A549 (cell line): ENCODE data around the gene NOS1AP. TPM values are rescaled to one million over a fixed set of nuclear protein-coding genes. Genes with fewer than 3 reads are reported as not detected.

Experiments
- ATAC-seq, 2 experiments: fragments of 200-7000 bp in 1 of 2; fragments of >200 bp in 1 of 2; cut with Nextera tagmentation in 1 of 2; cut with Tn5 transposase in 1 of 2; 3 replicates each; pipeline versions ENCODE4 v1.8.0 to v1.9.1; 2018 to 2020; ENCODE audit warnings: mild to moderate bottlenecking in 1 of 2, moderate library complexity in 1 of 2
- CTCF ChIA-PET: fragments of 300-600 bp; sonication (Branson Sonifier 250); formaldehyde crosslinking; extraction: SDS; loops from one replicate; lab custom pipeline; 2021; ENCODE audit warnings: antibody characterized with exemption, inconsistent platforms; lab: Yijun Ruan, JAX
- POLR2A ChIA-PET: fragments of 350-600 bp; formaldehyde crosslinking; extraction: SDS; loops from one replicate; lab custom pipeline; 2021; ENCODE audit warnings: antibody characterized with exemption, inconsistent platforms; lab: Yijun Ruan, JAX
- DNase-seq, 2 experiments: peaks; one replicate each; pipeline versions ENCODE4 v3.0.0 to v3.0.0-alpha.2; 2011 to 2016; ENCODE audit warnings: low read depth in 1 of 2, low spot score in 1 of 2
- FAIRE-seq: peaks from 2 replicates; lab custom pipeline; 2011; peaks lifted over from hg19 to GRCh38; lab: Jason Lieb, UNC
- H3K27ac ChIP-seq, 2 experiments: fragments of >200 bp; sonication (Bioruptor Twin); formaldehyde crosslinking; 3 replicates each; pipeline ENCODE4 v1.5.1; 2016 to 2017
- H3K4me1 ChIP-seq: fragments of >200 bp; sonication (Bioruptor Twin); formaldehyde crosslinking; 3 replicates; pipeline ENCODE4 v1.6.1; 2016
- H3K4me2 ChIP-seq: fragments of >200 bp; sonication (Bioruptor Twin); formaldehyde crosslinking; 3 replicates; pipeline ENCODE4 v1.6.1; 2016
- H3K4me3 ChIP-seq: fragments of >200 bp; sonication (Bioruptor Twin); formaldehyde crosslinking; 3 replicates; pipeline ENCODE4 v1.5.1; 2016
- H3K9me3 ChIP-seq: fragments of >200 bp; sonication (Bioruptor Twin); formaldehyde crosslinking; 3 replicates; pipeline ENCODE4 v1.6.1; 2016
- CBX8 ChIP-seq: fragments of 200-600 bp; sonication (generic); IDR thresholded peaks from 2 replicates; pipeline ENCODE4 v1.6.1; 2016
- CTCF ChIP-seq: fragments of >200 bp; sonication (Bioruptor Twin); formaldehyde crosslinking; IDR thresholded peaks from 3 replicates; pipeline ENCODE4 v1.5.1; 2016
- EHMT2 ChIP-seq: fragments of 200-600 bp; sonication (generic); IDR thresholded peaks from 2 replicates; pipeline ENCODE4 v1.6.1; 2016; ENCODE audit warnings: antibody characterized with exemption, low read depth, mild to moderate bottlenecking, moderate library complexity
- EP300 ChIP-seq, 2 experiments: fragments of >200 bp; sonication (Bioruptor Twin); formaldehyde crosslinking; IDR thresholded peaks; 2 replicates in 1 of 2; 3 replicates in 1 of 2; pipeline ENCODE4 v1.6.1; 2016 to 2017
- ESRRA ChIP-seq: fragments of 150-350 bp; IDR thresholded peaks from 2 replicates; pipeline ENCODE4 v1.6.1; 2014; ENCODE audit warnings: mild to moderate bottlenecking, low read length, borderline replicate concordance
- FOSB ChIP-seq: fragments of 250-450 bp; sonication (Bioruptor Pico); IDR thresholded peaks from 2 replicates; pipeline ENCODE4 v1.5.0; 2020; ENCODE audit warnings: mild to moderate bottlenecking, moderate library complexity
- FOSL2 ChIP-seq, 2 experiments: fragments of 450-650 bp in 1 of 2; fragments of >200 bp in 1 of 2; sonication (Bioruptor Twin) in 1 of 2; formaldehyde crosslinking; IDR thresholded peaks; 2 replicates each; pipeline versions ENCODE4 v1.5.0 to v1.6.1; 2016 to 2020; ENCODE audit warnings: mild to moderate bottlenecking in 1 of 2, moderate library complexity in 1 of 2
- GATA3 ChIP-seq: IDR thresholded peaks from 2 replicates; pipeline ENCODE4 v1.6.1; 2012; ENCODE audit warnings: borderline replicate concordance
- HEYL ChIP-seq: fragments of 250-450 bp; sonication (Bioruptor Pico); IDR thresholded peaks from 2 replicates; pipeline ENCODE4 v1.8.0; 2021; ENCODE audit warnings: mild to moderate bottlenecking, moderate library complexity
- HOXA7 ChIP-seq: fragments of 250-450 bp; sonication (Bioruptor Pico); IDR thresholded peaks from 2 replicates; pipeline ENCODE4 v1.5.0; 2020; ENCODE audit warnings: mild to moderate bottlenecking, moderate library complexity
- KDM1A ChIP-seq: fragments of 200-600 bp; sonication (generic); IDR thresholded peaks from 2 replicates; pipeline ENCODE4 v1.6.1; 2016; ENCODE audit warnings: low read depth, mild to moderate bottlenecking
- KDM5A ChIP-seq: fragments of 200-600 bp; sonication (generic); IDR thresholded peaks from 2 replicates; pipeline ENCODE4 v1.6.1; 2016; ENCODE audit warnings: antibody characterized with exemption, mild to moderate bottlenecking
- MAFK ChIP-seq: fragments of 450-650 bp; IDR thresholded peaks from 2 replicates; pipeline ENCODE4 v1.6.1; 2014; ENCODE audit not compliant: partially characterized antibody
- MAX ChIP-seq: IDR thresholded peaks from 2 replicates; pipeline ENCODE4 v1.6.1; 2012
- MAZ ChIP-seq: fragments of 150-350 bp; IDR thresholded peaks from 2 replicates; pipeline ENCODE4 v1.6.1; 2014; ENCODE audit warnings: antibody characterized with exemption, low read depth, low read length, borderline replicate concordance
- MYC ChIP-seq: IDR thresholded peaks from 2 replicates; pipeline ENCODE4 v1.6.1; 2012; ENCODE audit warnings: mild to moderate bottlenecking, inconsistent platforms, low read length, improper control_type of control experiment, borderline replicate concordance
- NFE2L2 ChIP-seq: fragments of 150-350 bp; conservative IDR thresholded peaks from 2 replicates; pipeline ENCODE4 v1.6.1; 2014; ENCODE audit warnings: low read length
- NPAS2 ChIP-seq: fragments of 250-450 bp; sonication (Bioruptor Pico); IDR thresholded peaks from 2 replicates; pipeline ENCODE4 v1.8.0; 2022; ENCODE audit warnings: mild to moderate bottlenecking, moderate library complexity, borderline replicate concordance
- PHF8 ChIP-seq: fragments of 200-600 bp; sonication (generic); IDR thresholded peaks from 2 replicates; pipeline ENCODE4 v1.6.1; 2016; ENCODE audit warnings: low read depth, mild to moderate bottlenecking, antibody characterized with exemption, moderate library complexity, borderline replicate concordance
- RAD21 ChIP-seq, 2 experiments: fragments of >200 bp in 1 of 2; sonication (Bioruptor Twin) in 1 of 2; formaldehyde crosslinking in 1 of 2; IDR thresholded peaks in 1 of 2; conservative IDR thresholded peaks in 1 of 2; 2 replicates in 1 of 2; 3 replicates in 1 of 2; pipeline ENCODE4 v1.6.1; 2012 to 2018; ENCODE audit warnings: inconsistent platforms in 1 of 2
- RARB ChIP-seq: fragments of 250-450 bp; sonication (Bioruptor Pico); IDR thresholded peaks from 2 replicates; pipeline ENCODE4 v1.8.0; 2021; ENCODE audit warnings: mild to moderate bottlenecking, moderate library complexity
- RCOR1 ChIP-seq: fragments of 150-350 bp; IDR thresholded peaks from 2 replicates; pipeline ENCODE4 v1.6.1; 2014; ENCODE audit warnings: antibody characterized with exemption, low read length, low read depth
- SMC3 ChIP-seq: fragments of >200 bp; sonication (Bioruptor Twin); formaldehyde crosslinking; IDR thresholded peaks from 3 replicates; pipeline ENCODE4 v1.6.1; 2018; ENCODE audit warnings: inconsistent platforms
- SREBF2 ChIP-seq: fragments of 450-650 bp; IDR thresholded peaks from 2 replicates; pipeline ENCODE4 v1.6.1; 2014; ENCODE audit warnings: mild to moderate bottlenecking, moderate library complexity
- TP53 ChIP-seq: fragments of 250-450 bp; sonication (Bioruptor Pico); IDR thresholded peaks from 2 replicates; pipeline ENCODE4 v1.5.0; 2021; ENCODE audit warnings: mild to moderate bottlenecking, moderate library complexity
- ZC3H11A ChIP-seq: fragments of 450-650 bp; IDR thresholded peaks from 2 replicates; pipeline ENCODE4 v1.6.1; 2014; ENCODE audit warnings: antibody characterized with exemption, mild to moderate bottlenecking
- ZNF302 ChIP-seq: fragments of 250-450 bp; sonication (Bioruptor Pico); IDR thresholded peaks from 2 replicates; pipeline ENCODE4 v1.9.0; 2021; ENCODE audit warnings: inconsistent platforms, mild to moderate bottlenecking, moderate library complexity
- ZSCAN20 ChIP-seq: fragments of 250-450 bp; sonication (Bioruptor Pico); IDR thresholded peaks from 2 replicates; pipeline ENCODE4 v1.8.0; 2022; ENCODE audit warnings: mild to moderate bottlenecking, moderate library complexity
- WGBS: methylation state at CpG from one replicate; pipeline ENCODE4 v1.1.6; 2017; ENCODE audit errors: missing lambda C conversion rate; 5-methylcytosine and 5-hydroxymethylcytosine counted together
- polyA plus RNA-seq, 4 experiments: library from polyadenylated mRNA; depleted of rRNA in 3 of 4; stranded (reverse); fragments of >200 nt; fragmentation: RNase III in 1 of 4; extraction: RNeasy Plus Mini Kit Qiagen cat#74134 plus additional on column Dnase treatment in 1 of 4; gene quantifications; 2 replicates in 3 of 4; 3 replicates in 1 of 4; pipeline ENCODE4 v1.2.3, GENCODE V29; 2011 to 2017
- TF ChIP-seq, protein P1 (sequence below): fragments of >200 bp; sonication (Bioruptor Twin); formaldehyde crosslinking; IDR thresholded peaks from 3 replicates; pipeline ENCODE4 v1.6.1; 2016

NOS1AP gene
- polyA plus RNA-seq, 2 of the 4 experiments (the other 2 are of a cell fraction), result 0.17 to 0.25 TPM

GRCh38 chr1:162405800-162406199 lies 336.3 kb downstream of the NOS1AP start:
- FAIRE-seq, result no peak
- H3K9me3 ChIP-seq, result no peaks in the 10 kb centered on the region
- H3K4me2 ChIP-seq, result peak overlapping the region; percentile 20; the same call in 2 of the 3 replicates
- ChIA-PET POLR2A (no interaction called here), CTCF (interaction anchor here (1.3 kb wide), 1 partner anchor 14 kb away, joined by 3 read pairs; no protein-coding TSS in a partner anchor)
- WGBS, result 15% methylated on average over 5 of the region's 5 CpGs
- peak; percentile 38; the same call in 1 of the 2 replicates for TF ChIP-seq GATA3
- TF ChIP-seq RARB (CRISPR knock-in tag), result no peak
- peak in 1 of 2 experiments; percentile 37 for DNase-seq
- H3K4me3 ChIP-seq, result no peak overlapping the region
- H3K27ac ChIP-seq, result no peak overlapping the region
- peak in 1 of 2 experiments; percentile 46; a peak in 2 of 6 replicates for ATAC-seq
- H3K4me1 ChIP-seq, result 0 out of 3 replicates have a peak, but pooled peaks cover 14% of the 10 kb centered on the region

GRCh38 chr1:162406811-162407210 lies 337.3 kb downstream of the NOS1AP start:
- no peak for FAIRE-seq
- H3K4me2 ChIP-seq, result no peak overlapping the region
- POLR2A ChIA-PET, result no interaction called here
- CTCF ChIA-PET, result interaction anchor here (0.6 to 1.2 kb wide), 3 partner anchors 351 to 672 kb away, joined by 3 to 4 read pairs (median 4); no protein-coding TSS in a partner anchor
- H3K4me1 ChIP-seq, result 0 out of 3 replicates have a peak, but pooled peaks cover 14% of the 10 kb centered on the region
- DNase-seq, result no peak
- WGBS, result 85% methylated on average over 2 of the region's 2 CpGs
- TF ChIP-seq NPAS2 (CRISPR knock-in tag), result no peak
- TF ChIP-seq MYC, result no peak
- TF ChIP-seq RAD21 (conservative IDR thresholded peaks at IDR 0.05 in 1 of 2, IDR thresholded peaks at IDR 0.05 in 1 of 2), result no peak
- no peak for TF ChIP-seq HOXA7 (CRISPR knock-in tag)
- no peak for TF ChIP-seq FOSL2 (IDR thresholded peaks at IDR 0.05)
- TF ChIP-seq FOSL2 (CRISPR knock-in tag; IDR thresholded peaks at IDR 0.05), result no peak
- no peak for TF ChIP-seq ESRRA
- no peak for TF ChIP-seq FOSB (CRISPR knock-in tag)
- no peak for TF ChIP-seq KDM1A
- TF ChIP-seq ZC3H11A, result no peak
- H3K9me3 ChIP-seq, result no peaks in the 10 kb centered on the region
- ATAC-seq, result no peak
- H3K27ac ChIP-seq, result no peak overlapping the region
- no peak overlapping the region for H3K4me3 ChIP-seq

GRCh38 chr1:162407539-162407938 lies 338.0 kb downstream of the NOS1AP start:
- ChIA-PET CTCF (interaction anchor here (0.6 to 1.6 kb wide), 3 partner anchors 15 to 355 kb away, joined by 4 to 5 read pairs (median 4); no protein-coding TSS in a partner anchor), POLR2A (no interaction called here)
- TF ChIP-seq MAFK, result no peak
- TF ChIP-seq, protein P1, sequence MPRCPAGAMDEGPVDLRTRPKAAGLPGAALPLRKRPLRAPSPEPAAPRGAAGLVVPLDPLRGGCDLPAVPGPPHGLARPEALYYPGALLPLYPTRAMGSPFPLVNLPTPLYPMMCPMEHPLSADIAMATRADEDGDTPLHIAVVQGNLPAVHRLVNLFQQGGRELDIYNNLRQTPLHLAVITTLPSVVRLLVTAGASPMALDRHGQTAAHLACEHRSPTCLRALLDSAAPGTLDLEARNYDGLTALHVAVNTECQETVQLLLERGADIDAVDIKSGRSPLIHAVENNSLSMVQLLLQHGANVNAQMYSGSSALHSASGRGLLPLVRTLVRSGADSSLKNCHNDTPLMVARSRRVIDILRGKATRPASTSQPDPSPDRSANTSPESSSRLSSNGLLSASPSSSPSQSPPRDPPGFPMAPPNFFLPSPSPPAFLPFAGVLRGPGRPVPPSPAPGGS, result no peak
- TF ChIP-seq FOSB (CRISPR knock-in tag), result no peak
- no peak for TF ChIP-seq RARB (CRISPR knock-in tag)
- no peak for TF ChIP-seq SREBF2
- no peak for DNase-seq
- no peak for ATAC-seq
- Histone ChIP-seq H3K4me1 (0 out of 3 replicates have a peak, but pooled peaks cover 14% of the 10 kb centered on the region), H3K27ac (no peak overlapping the region), H3K4me2 (no peak overlapping the region), H3K9me3 (no peaks in the 10 kb centered on the region), H3K4me3 (no peak overlapping the region)
- 90% methylated on average over 1 of the region's 1 CpG for WGBS
- no peak for FAIRE-seq

DNA sequence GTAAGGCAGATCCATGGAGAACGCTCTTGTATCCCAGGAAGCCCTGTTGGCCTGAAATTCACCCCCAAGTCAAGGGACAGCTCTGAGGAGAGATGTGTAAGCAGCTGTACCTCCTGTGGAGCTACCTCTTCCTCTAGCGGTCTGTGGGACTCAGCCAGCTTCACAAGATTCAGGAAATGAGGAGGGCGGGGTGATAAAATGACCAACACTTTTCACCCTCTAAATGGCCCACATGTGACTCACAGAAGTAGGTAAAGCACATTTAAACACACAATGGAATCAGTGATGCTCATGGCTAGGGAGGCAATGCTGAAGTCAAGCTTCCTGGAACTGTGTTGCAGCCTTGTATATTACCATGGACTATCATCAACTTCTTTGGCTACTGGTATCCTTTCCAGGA lies 342.5 kb downstream of the NOS1AP start, which contains the start of gene SH2D1B:
TSS of gene SH2D1B (minus strand) at position 135 of the 400 bp plus-strand sequence. CDS start at position 15, 120 bp downstream.
- Histone ChIP-seq H3K9me3 (no peaks in the 10 kb centered on the region), H3K27ac (no peak within 1 kb of the TSS), H3K4me1 (no peaks in the 10 kb centered on the region), H3K4me3 (no peak within 1 kb of the TSS), H3K4me2 (no peak within 1 kb of the TSS)
- POLR2A ChIA-PET, result no interaction called here
- CTCF ChIA-PET, result interaction anchor here (0.5 kb wide), 1 partner anchor 849 kb away, joined by 5 read pairs; no protein-coding TSS in a partner anchor
- no peak for DNase-seq
- no peak for FAIRE-seq
- WGBS, result 54% methylated on average over 3 of the region's 3 CpGs
- no peak for ATAC-seq
- TF ChIP-seq MAZ (no peak), ESRRA (no peak), MAX (no peak), EP300 (IDR thresholded peaks at IDR 0.05) (no peak), CTCF (no peak), TP53 (CRISPR knock-in tag) (no peak), CBX8 (no peak), RCOR1 (no peak), NFE2L2 (no peak), KDM5A (no peak), PHF8 (no peak), EHMT2 (no peak), ZSCAN20 (CRISPR knock-in tag) (no peak), HEYL (CRISPR knock-in tag) (no peak), SMC3 (no peak), ZNF302 (no peak), RAD21 (conservative IDR thresholded peaks at IDR 0.05 in 1 of 2, IDR thresholded peaks at IDR 0.05 in 1 of 2) (no peak)
